A375 (cell line): Measurements from ENCODE around the gene IL34. TPM values are rescaled to one million over a fixed set of nuclear protein-coding genes. Genes with fewer than 3 reads are reported as not detected.

Experiments
- total RNA-seq: library from RNA; depleted of rRNA; stranded (reverse); fragments of >200 nt; shearing (Covaris generic); gene quantifications from 2 replicates; pipeline ENCODE4 v1.2.3, GENCODE V29; 2014; rRNA removed

IL34 gene
- total RNA-seq = not detected in 2 replicates

GRCh38 chr16:70646260-70647241 is at the start of gene IL34:
Gene IL34, plus strand, starts transcription at chr16:70646559. Its CDS starts 389 bp downstream, at chr16:70646948.

GRCh38 chr16:70685938-70686375 is 39.6 kb downstream of the IL34 start, which contains the start of gene MTSS2:
Gene MTSS2, minus strand, starts transcription at chr16:70686053. Its CDS starts 262 bp downstream, at chr16:70685791.

Other genes with a start within 250 kb of the IL34 start
- gene ST3GAL2, start 207.5 kb upstream of the IL34 start, total RNA-seq = 28.5 and 32.4 TPM in 2 replicates
- 10.5 and 19.8 TPM in 2 replicates for gene FCSK, start 192.0 kb upstream of the IL34 start, total RNA-seq
- gene COG4, start 123.0 kb upstream of the IL34 start, total RNA-seq = 52.5 and 53.0 TPM in 2 replicates
- gene SF3B3, start 122.7 kb upstream of the IL34 start, total RNA-seq = 168 and 197 TPM in 2 replicates
- 23.7 and 27.0 TPM in 2 replicates for gene MTSS2, start 39.5 kb downstream of the IL34 start, total RNA-seq
- 53.4 and 55.3 TPM in 2 replicates for gene VAC14, start 154.6 kb downstream of the IL34 start, total RNA-seq